NCI-H510A treated with DMSO at 0.1 percent for 48 hours (cell line): ENCODE measurements around the gene SCAMP2.
A peak's percentile ranks its signal among the peaks of the same experiment; 100 is the strongest.
"Not testable (repeated sequence)": the region's sequence is repeated elsewhere in the genome, so short reads cannot be mapped to it uniquely, and the experiment has no call there.

Experiments used
- DNase-seq: peaks from one replicate; lab custom pipeline; 2025; lab: John Stamatoyannopoulos, UW

SCAMP2 gene, protein sequence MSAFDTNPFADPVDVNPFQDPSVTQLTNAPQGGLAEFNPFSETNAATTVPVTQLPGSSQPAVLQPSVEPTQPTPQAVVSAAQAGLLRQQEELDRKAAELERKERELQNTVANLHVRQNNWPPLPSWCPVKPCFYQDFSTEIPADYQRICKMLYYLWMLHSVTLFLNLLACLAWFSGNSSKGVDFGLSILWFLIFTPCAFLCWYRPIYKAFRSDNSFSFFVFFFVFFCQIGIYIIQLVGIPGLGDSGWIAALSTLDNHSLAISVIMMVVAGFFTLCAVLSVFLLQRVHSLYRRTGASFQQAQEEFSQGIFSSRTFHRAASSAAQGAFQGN

DNA sequence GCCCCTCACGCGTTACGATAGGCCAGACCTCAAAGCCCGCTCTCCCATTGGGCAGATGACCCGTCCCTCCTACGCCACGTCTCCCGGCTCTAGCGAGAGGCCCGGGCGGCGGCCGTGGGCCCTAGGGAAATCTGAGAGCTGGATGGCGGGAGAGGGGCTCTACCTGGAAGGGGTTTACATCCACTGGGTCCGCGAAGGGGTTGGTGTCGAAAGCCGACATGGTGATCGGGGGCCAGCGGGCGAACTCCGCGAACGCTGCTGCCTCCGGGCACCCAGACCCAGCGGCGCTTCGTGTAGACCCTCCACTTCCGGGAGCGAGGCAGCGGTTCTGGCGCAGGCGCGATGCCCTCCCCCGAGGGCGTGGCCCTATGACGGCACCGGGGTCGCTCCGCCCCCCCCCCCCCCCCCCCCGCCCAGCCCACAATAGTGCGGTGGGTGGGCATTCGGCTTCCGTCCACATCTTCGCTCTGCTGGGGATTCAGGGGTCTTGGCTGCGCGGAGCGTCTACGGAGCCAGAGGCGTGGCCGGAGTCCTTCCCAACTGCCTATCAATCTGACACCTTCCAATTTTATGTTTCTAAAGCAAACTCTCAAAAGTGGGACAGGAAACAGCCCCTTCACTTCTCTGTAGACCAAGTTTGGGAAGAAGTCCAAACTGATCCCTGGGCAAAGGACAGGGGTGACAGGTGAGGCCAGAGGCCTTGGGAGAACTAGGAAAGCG lies at the start of gene SCAMP2:
Gene SCAMP2 (minus strand): TSS at position 330 of the 720 bp plus-strand sequence. CDS start 110 bp downstream, at position 220.
- DNase-seq, result peak; percentile 70

DNA sequence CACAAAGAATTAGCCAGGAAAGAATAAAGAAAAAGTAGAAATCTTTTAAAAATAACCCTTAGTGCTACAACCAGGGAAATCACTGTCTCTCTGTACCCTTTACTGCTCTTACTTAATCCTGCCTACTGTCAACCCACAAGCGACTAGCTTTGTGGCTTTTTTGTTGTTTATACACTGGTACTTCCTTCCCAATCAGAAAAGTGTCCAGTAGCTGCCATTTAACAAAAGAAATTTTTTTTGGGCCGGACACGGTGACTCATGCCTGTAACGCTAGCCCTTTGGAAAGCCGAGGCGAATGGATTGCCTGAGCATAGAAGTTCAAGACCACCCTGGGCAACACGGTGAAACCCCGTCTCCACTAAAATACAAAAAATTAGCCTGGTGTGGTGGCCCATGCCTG lies 47.3 kb upstream of the SCAMP2 start:
- no peak for DNase-seq

DNA sequence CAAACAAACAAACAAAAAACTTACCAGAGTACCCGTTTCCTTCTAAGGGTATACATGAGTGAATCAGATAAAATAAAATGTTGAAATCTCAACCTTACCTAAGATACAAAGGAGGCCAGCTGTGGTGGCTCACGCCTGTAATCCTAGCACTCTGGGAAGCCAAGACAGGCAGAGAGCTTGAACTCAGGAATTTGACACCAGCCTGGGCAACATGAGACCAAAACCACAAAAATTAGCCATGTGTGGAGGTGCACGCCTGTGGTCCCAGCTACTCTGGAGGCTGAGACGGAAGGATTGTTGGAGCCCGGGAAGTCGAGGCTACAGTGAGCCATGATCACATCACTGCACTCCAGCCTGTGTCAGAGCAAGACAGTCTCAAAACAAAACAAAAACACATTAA lies 44.5 kb upstream of the SCAMP2 start:
- no peak for DNase-seq

DNA sequence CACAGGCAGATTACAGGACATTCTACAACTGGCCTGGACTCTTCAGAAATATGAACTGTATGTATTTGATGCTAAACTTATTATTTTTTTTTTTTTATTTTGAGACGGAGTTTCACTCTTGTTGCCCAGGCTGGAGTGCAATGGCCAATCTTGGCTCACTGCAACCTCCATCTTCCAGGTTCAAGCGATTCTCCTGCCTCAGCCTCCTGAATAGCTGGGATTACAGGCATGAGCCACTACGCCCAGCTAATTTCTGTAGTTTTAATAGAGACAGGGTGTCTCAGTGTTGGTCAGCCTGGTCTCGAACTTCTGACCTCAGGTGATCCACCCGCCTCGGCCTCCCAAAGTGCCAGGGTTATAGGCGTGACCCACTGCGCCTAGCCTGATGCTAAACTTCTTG lies 40.6 kb upstream of the SCAMP2 start:
- DNase-seq, result not testable (repeated sequence)

DNA sequence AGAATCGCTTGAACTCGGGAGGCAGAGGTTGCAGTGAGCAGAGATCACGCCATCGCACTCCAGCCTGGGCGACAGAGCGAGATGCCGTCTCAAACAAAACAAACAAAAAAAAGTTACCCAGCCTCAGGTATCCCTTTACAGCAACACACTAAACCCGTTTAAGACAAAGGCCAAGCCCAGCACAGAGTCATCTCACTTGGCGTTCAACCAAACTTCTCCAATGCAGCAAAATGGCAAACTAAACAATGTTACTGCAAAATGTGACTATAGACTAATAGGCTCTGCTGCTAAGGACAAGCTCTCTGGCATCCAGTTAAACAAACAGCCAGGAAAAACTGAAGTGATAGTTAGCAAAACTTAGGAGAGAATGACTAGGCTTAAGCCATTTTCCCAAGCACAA lies 39.9 kb upstream of the SCAMP2 start:
- DNase-seq, result no peak

DNA sequence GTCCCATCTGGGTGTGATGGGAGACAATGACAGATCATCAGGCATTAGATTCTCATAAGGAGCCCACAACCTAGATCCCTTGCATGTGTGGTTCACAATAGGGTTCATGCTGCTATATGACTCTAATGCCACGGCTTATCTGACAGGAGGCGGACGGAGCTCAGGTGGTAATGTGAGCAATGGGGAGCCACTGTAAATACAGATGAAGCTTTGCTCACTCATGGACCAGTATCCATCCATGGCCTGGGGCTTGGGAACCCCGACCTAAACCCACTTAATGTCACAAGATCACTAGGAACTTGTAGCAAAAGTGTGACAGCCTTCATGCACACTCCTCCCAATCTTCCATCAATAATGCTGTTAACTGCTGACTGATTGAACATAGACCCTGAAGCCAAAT lies 35.5 kb upstream of the SCAMP2 start:
- no peak for DNase-seq

DNA sequence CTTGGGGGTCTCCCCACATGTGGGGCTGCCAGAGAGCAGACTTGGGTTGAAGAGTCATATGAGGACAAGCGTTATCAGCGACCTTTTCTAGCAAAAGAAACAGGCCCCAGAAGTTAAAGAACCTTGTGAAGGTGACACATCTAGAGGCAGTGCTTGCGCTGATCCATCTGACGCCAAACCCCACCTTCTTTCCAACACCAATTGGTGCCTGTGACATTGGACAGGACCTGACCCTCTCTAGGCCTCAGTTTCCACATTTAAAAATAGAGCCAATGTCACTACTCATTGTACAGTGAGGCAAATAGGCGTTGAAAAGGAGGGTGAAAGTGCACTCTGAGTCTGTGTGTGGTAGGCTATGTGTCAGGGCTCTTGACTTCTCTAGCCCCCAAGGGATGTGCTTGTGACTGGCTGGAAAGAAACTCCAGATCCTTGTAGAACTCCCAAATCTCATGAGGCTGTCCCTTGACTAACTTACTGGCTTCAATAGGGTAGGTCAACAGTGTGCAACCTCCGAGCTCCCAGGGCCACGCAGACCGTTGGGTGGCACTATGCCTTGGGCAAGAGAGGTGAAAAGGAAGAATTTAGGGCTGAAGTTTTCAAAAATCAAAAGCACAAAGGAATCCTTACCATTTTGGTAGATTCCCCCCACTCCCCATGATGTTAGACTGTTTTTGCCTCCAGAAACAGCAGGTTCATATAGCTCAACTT lies 34.2 kb upstream of the SCAMP2 start:
- DNase-seq, result no peak

DNA sequence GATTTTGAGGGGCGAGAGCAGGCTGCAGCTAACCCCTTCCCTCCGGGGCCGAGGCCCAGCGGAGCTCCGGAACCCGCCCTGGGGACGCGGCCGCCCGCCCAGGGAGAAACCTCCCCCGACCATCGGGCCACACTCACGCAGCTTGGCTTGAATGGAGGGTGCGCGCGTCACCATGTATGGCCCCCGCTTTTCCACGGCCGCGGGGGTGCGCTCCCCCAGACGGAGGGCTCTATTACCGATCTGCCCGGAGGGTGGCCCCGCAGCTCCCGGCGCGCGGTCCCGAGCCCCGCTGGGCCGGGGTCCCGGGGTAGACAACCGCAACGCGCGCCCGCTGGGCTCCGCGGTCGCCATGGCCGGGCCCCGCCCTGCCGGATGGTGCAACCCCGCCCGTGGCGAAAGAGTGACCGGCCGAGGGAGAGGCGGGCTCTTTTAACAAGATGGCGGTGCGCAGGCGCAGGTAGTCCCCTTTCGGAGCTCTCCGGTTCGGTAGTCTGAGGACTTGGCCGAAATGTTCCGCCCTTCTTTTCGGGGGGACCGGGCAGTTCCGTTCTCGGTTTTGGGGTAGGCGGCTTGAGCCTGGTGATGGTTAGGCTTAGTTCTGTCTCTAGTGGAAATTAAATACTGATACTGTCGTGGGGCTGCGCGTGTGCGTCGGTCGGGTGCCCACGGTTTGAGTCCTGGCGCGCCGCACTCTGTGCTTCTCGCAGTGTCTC lies 33.4 kb upstream of the SCAMP2 start, which contains the start of gene FAM219B:
Gene FAM219B (minus strand): TSS at position 402 of the 713 bp plus-strand sequence. CDS start 51 bp downstream, at position 351.
- peak; percentile 81 for DNase-seq

DNA sequence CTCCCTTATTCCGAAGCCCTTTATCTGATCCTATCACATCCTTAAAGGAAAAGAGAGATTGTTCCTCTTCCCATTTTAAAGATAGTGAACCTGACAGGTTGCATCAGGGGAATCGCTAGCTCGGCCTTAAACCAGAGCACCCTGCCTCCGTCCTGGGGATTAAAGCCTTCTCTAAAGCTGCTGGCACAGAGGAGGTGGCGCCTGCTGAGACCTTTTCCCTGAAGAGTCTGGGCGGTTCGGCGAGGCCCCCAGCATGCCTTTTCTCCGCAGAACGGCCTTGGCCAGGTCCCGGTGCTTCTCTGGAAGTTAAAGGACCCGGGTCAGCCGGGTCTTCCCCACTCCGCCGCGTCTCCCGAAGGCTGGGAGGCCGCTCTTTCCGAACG lies 32.9 kb upstream of the SCAMP2 start:
- DNase-seq, result peak; percentile 12

DNA sequence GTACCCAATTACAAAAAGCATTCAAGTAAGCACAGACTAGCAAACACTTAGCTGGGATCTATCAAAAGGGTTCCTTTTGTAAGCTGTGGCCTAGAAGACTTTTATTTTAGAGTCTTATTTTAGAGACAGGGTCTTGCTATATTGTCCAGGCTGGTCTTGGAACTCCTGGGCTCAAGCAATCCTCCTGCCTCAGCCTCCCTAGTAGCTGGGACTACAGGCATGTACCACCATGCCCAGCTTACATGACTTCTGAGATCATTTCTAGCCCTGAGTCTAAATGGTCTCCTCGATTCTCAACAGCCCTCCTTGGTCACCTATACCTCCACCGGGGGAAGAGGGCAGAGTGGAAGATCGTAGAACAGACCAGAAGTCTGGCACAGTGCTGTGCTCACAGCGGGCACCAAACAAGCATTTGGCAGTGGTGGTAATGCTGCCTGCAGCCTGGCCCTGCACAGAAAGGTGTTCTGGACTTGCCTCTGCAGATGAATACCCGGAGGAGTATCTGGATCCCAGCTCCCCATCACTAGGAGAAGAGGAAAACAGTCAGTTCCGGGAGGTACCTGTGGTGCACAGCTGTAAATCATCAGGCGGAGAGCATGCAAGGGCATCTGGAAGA lies 31.1 kb upstream of the SCAMP2 start:
- no peak for DNase-seq

DNA sequence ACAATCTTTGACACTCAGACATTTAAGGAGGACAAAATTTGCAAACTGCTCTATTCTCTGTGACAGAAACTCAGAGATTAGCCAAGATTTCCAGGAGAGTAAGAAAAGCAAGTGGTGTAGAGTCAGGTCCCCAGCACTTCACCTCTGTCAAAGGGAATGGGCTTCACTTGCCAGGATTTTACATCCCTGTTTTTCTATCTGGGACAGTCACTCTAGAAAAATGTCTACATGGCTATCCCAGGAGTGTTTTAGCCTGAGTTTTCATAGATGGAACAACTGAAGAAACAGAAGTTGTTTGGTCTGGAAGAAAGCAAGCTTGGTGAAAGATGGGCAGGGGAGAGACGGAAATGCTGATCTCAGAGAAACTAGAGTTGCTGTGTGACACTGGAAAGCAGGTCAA lies 30.5 kb upstream of the SCAMP2 start:
- no peak for DNase-seq

DNA sequence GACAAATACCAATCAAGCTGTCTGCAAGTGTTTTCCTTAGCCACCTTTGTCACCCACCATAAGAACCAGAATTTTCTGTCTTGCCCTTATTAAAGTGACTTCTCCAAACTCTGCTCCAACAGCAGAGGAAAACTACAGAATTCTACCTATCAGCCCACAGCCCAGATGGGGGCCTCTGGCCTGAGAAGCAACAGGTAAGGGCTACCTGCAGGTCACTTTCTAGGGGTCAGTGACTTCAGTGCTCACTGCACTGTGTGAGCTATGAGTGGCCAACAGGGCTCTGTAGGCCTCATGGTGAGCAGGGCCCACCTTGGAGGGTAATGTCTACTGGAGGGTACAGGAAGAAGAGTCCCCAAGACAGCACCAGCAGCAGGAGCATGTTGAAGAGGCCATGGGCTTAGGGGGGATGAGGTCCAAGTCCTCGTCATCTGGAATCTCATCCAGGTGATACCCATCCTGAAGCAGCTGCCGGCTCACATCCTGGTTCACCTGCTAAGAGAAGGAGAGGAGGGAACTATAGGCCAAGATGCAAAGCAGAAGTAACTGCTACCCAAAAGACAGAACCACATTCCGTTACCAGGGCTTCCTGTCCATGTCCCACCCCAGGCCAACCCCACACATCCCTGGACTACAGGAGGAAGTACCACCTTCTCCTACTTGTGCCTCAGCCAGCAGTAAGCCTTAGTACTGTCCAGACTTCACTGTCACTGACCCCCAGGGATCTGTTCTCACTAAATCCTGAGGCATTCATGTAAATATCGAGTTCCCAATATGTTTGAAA lies 29.3 kb upstream of the SCAMP2 start:
- DNase-seq, result no peak

DNA sequence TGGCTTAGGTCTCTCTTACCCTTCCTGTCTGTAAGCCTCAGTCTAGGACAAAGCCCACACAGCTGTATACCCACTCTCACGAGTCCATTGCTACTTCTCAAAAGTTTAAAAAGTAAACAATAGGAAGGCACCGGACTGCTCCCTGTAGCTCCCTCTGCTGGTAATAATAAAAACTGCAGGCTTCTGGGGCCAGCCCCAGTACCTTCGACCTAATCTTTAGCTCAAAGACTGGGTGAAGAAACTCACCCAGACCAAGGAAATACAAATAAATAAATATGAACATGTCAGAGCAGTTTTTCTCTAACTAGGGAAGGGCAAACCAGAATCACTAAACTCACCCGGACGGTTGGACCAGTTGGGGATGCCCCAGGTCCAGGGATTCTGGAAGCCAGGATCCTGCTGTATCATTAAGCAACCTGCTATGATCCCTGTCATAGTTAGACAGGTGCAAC lies 28.5 kb upstream of the SCAMP2 start:
- DNase-seq, result peak; percentile 36

DNA sequence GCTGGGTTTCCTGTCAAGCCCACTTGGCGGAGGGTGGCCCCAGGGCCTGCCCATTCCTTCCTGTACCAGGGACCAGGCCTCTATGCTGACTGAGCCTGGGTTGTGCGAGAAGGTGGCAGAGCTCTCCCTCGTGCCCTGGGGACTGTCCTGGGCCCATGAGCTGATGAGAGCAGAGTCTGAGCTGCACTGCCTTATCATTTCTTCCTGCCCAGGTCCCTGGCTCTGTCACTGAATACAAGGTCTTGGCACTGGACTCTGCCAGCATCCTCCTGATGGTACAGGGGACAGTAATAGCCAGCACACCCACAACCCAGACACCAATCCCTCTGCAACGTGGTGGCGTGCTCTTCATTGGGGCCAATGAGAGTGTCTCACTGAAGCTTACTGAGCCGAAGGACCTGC lies 24.1 kb upstream of the SCAMP2 start:
- no peak for DNase-seq

DNA sequence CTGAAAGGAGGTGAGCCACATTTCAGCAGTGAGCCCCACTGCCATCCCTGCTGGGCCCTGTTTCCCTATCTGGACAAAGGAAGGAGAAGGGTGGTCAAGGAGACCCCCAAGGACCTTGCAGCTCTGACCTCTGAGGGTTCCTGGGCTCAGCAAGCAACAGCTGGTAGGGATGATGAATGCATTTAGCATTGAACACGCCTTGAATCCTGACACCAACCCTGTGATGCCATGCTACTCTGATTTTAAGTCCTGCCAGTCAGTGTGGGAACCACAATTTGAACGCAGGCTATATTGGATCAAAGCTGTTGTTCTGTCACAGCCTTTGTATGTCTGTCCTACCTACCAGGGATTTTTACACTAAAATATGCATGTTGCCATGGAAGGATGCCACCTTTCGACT lies 23.2 kb upstream of the SCAMP2 start:
- no peak for DNase-seq

DNA sequence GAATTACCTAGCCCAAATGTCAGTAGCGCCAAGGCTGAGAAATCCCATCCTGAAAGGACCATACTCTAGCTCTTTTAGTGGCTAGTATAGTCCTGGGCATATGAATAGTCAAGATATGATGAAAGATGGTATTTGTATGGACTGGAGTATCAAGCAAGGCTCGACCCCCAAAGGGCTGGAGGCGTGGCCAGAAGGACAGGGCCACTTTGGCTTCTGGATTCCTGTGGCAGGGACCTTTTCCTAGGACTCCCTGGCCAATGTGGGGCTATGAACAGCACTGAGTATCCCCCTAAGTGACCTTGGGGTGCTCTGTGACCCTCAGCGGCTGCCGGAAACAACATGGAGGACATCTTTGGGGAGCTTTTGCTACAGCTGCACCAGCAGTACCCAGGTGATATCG lies 22.7 kb upstream of the SCAMP2 start:
- no peak for DNase-seq

DNA sequence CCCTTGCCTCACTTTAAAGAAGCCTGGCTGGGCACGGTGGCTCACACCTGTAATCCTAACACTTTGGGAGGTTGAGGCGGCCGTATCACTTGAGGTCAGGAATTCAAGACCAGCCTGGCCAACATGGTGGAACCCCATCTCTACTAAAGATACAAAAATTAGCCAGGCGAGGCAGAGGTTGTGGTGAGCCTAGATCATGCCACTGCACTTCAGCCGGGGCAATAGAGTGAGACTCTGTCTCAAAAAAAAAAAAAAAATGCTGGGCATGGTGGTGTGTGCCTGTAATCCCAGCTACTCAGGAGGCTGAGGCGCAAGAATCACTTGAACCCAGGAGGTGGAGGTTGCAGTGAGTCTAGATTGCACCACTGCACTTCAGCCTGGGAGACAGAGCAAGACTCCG lies 21.2 kb upstream of the SCAMP2 start:
- DNase-seq, result not testable (repeated sequence)

DNA sequence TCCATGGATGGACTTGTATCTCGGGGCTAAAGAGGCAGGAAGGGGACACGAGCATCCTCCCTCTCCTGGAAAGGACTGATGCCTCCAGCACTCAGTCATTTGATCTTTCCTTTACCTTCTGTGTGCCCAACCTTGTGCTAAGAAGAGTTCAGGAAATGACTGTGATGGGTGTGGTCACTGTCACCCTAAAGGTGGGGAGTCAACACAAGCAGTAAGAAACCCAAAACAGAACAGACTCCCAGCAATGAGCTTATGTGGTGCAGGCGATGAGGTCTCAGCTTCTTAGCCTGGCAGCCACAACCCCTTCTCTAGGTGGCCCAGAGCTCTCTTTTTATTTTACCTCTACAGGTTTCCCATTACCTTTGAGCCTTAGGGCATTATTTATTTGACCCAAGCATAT lies 20.5 kb upstream of the SCAMP2 start:
- DNase-seq, result no peak

DNA sequence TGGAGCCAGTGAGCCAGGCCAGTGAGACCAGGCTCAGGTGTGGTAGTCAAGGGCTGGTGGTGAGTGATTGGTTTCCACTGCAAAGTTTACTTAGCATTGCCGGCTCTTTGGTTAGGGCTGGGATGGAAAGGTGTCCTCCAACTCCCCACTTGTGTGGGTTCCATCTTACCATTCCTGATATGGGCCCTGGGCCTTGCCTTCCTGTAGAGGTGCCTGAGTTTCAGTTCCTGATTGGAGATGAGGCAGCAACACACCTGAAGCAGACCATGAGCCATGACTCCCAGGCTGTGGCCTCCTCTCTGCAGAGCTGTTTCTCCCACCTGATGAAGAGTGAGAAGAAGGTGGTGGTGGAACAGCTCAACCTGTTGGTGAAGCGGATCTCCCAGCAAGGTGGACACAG lies 19.8 kb upstream of the SCAMP2 start:
- no peak for DNase-seq

DNA sequence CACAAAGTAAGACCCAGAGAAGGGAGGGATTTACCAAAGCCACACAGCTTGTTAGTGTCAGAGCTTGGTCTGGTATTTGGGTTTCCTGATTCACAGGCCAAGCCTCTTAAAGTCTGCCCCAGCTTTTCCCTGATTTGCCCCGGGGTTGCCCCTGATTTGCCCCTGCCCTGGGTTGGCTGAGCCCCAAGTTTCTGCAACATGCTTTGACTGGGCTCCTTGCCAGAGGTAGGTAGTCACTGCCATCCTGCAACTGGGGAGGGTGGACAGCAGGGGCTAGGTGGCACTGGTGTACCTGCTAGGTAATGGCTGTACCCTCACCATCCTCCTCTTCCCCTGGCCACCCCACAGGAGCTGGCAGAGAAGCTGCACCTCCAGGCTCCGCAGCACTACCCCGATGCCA lies 19.1 kb upstream of the SCAMP2 start:
- DNase-seq, result no peak

DNA sequence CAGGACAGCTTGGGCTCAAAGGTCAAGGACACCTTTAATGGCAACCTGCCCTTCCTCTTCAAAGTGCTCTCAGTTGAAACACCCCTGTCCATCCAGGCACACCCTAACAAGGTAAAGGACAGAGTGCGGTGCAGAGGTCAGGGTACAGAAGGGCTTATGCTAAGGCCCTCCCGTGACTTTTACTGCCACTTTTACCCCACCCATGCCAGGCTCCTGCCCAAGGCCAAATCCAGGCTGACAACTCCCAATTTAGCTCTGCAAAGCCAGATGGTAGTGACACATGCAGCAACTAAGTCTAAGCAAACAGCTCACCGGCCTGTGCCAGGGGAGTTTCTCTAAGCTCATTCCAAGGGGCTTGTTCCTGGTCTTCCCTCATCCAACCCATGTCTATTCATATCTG lies 18.3 kb upstream of the SCAMP2 start:
- no peak for DNase-seq
